Ascending aorta (tissue), 2 donors: ENCODE data around the gene FOXK2. TPM values are rescaled to one million over a fixed set of nuclear protein-coding genes. Genes with fewer than 3 reads are reported as not detected.

Experiments
- DNase-seq, 2 donors: peaks; one replicate each; pipeline ENCODE4 v3.0.0-alpha.2; 2019; ENCODE audit warnings: low spot score in 2 of 2
- H3K27ac ChIP-seq, 2 donors: fragments of 200-600 bp; sonication (generic); one replicate each; pipeline ENCODE4 v1.5.1; 2016 to 2017; ENCODE audit warnings: mild to moderate bottlenecking in 1 of 2
- H3K27me3 ChIP-seq: fragments of 200-600 bp; sonication (generic); one replicate; pipeline ENCODE4 v1.5.1; 2017
- H3K36me3 ChIP-seq, 2 donors: fragments of 200-600 bp; sonication (generic); one replicate each; pipeline ENCODE4 v1.5.1; 2016
- H3K4me1 ChIP-seq, 2 donors: fragments of 200-600 bp; sonication (generic); one replicate each; pipeline ENCODE4 v1.5.1; 2016 to 2017; ENCODE audit warnings: mild to moderate bottlenecking in 1 of 2
- H3K4me3 ChIP-seq, 2 donors: fragments of 200-600 bp; sonication (generic); one replicate each; pipeline ENCODE4 v1.5.1; 2016 to 2017; ENCODE audit warnings: mild to moderate bottlenecking in 1 of 2
- H3K9me3 ChIP-seq, 2 donors: fragments of 200-600 bp; sonication (generic); one replicate each; pipeline ENCODE4 v1.5.1; 2016
- CTCF ChIP-seq, 3 experiments: fragments of 200-600 bp in 2 of 3; fragments of 450-650 bp in 1 of 3; sonication (generic) in 2 of 3; IDR thresholded peaks; one replicate each; pipeline ENCODE4 v1.5.1; 2016 to 2019; ENCODE audit warnings: antibody characterized with exemption in 3 of 3, mild to moderate bottlenecking in 1 of 3, moderate library complexity in 1 of 3
- intact Hi-C: fragments of 100-400 bp; cut with DNase I; formaldehyde crosslinking; loops from one replicate; pipeline ENCODE4 v1.15.1; 2023
- total RNA-seq: library from RNA; depleted of rRNA; stranded (reverse); fragments of >200 nt; gene quantifications from one replicate; pipeline ENCODE4 v1.1.0, GENCODE V29; 2016

FOXK2 gene
- total RNA-seq, 1 donor from 2014 or later, result 131 TPM

- intact Hi-C loops, result no loop called here
- Histone ChIP-seq H3K36me3 (peaks cover 23 to 46% of the 10 kb centered on the region in 2 donors), H3K4me3 (no peak overlapping the region), H3K27ac (no peak overlapping the region), H3K27me3 (no peaks in the 10 kb centered on the region), H3K9me3 (no peaks in the 10 kb centered on the region), H3K4me1 (peaks cover 5 to 22% of the 10 kb centered on the region in 2 donors)
- TF ChIP-seq CTCF (IDR thresholded peaks at IDR 0.05), result no peak
- no peak for DNase-seq
Observed at GRCh38 chr17:82596837-82597672, 77.5 kb downstream of the FOXK2 start.

- no peaks in the 10 kb centered on the region for H3K27me3 ChIP-seq
- H3K36me3 ChIP-seq, result peaks cover 35 to 61% of the 10 kb centered on the region in 2 donors
- H3K9me3 ChIP-seq, result no peaks in the 10 kb centered on the region
- H3K4me1 ChIP-seq, result peaks cover 5 to 11% of the 10 kb centered on the region in 2 donors
- DNase-seq, result no peak
- no peak for TF ChIP-seq CTCF (IDR thresholded peaks at IDR 0.05)
- no peak overlapping the region for H3K27ac ChIP-seq
- H3K4me3 ChIP-seq, result no peak overlapping the region
- intact Hi-C loops, result no loop called here
Observed at GRCh38 chr17:82598256-82599119, 79.0 kb downstream of the FOXK2 start.

DNA sequence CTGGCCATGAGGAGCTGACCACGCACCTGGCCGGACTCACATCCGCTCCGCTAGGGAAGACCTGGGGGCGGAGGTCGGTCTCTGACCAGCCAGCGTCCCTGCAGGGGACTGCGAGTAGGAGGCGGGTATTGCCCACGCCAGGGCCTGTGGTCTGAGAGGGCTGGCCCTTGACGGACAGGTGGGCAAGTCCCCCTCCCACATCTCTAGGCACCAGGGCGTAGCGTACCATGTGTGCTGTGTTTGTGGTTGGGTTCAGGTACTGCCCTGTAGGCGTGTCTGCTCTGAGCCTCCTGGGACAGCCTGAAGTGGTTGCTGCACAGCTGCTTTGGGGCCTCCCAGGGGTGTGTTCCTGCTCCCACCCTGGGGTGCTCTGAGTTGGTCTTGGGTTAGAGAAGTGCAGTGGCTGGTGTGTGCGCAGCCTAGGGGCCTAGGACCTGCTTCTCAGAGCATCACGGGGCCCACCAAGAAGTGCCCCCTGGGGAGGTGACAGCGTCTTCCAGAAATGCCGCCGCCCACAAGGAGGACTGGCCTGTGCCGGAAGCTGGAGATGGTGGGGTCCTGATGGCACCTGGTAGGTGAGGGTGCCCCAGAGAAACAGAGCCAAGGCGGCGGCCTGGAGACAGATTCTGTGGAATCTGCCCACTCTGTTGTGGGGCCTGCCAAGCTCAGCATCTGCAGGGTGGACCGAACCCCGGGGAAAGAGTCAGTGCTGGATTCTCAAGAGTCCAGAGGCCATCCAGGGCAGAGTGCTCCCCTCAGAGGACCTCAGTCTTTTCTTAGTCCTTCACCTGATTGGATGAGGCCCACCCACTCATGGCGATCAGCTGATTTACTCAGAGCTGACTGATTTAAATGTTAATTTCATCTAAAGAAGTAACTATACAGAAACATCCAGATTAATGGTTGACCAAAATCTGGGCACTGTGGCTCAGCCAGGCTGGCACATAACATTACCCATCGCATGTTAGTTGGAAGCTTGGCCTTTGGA, 80.4 kb downstream of the FOXK2 start:
- intact Hi-C loops, result no loop called here
- Histone ChIP-seq H3K4me1 (no peaks in the 10 kb centered on the region), H3K36me3 (peaks cover 47 to 73% of the 10 kb centered on the region in 2 donors), H3K27ac (no peak overlapping the region), H3K27me3 (no peaks in the 10 kb centered on the region), H3K9me3 (no peaks in the 10 kb centered on the region), H3K4me3 (no peak overlapping the region)
- TF ChIP-seq CTCF (IDR thresholded peaks at IDR 0.05), result no peak
- no peak for DNase-seq

GRCh38 chr17:82600731-82601446, 81.4 kb downstream of the FOXK2 start:
- no peaks in the 10 kb centered on the region for H3K4me1 ChIP-seq
- DNase-seq, result no peak
- no peak for TF ChIP-seq CTCF (IDR thresholded peaks at IDR 0.05)
- no peak overlapping the region for H3K4me3 ChIP-seq
- H3K27me3 ChIP-seq, result no peaks in the 10 kb centered on the region
- no peak overlapping the region for H3K27ac ChIP-seq
- intact Hi-C loops, result no loop called here
- no peaks in the 10 kb centered on the region for H3K9me3 ChIP-seq
- H3K36me3 ChIP-seq, result peaks cover 48 to 77% of the 10 kb centered on the region in 2 donors
